ENCODE results near the gene PCCA.
"Not testable (repeated sequence)": the region's sequence is repeated elsewhere in the genome, so short reads cannot be mapped to it uniquely, and the experiment has no call there.

Gene PCCA

DNA sequence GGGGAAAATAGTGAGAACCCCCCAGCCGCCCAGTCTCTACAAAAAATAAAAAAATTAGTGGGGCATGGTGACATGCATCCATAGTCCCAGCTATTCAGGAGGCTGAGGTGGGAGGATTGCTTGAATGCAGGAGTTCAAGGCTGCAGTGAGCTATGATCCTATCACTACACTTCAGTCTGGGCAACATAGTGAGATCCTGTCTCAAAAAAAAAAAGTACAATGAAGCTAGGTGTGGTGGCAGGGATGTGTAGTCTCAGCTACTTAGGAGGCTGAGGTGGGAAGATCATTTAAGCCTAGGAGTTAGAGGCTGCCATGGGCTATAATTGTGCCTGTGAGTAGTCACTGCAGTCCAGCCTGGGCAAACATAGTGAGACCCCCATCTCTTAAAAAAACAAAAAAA lies 8.9 kb downstream of the PCCA start:
- Histone ChIP-seq H3K4me1 (ENCODE audit: control insufficient read depth, insufficient read depth, low read length, poor library complexity, severe bottlenecking) (peaks cover 4% of the 10 kb centered on the region), H3K27ac (ENCODE audit: low read depth, low read length, severe bottlenecking) (no peak overlapping the region), H3K4me3 (ENCODE audit: extremely low read depth, insufficient read depth, low read length, poor library complexity, severe bottlenecking) (no peak overlapping the region), H3K36me3 (ENCODE audit: control insufficient read depth, insufficient read depth, low read length) (peaks cover 10% of the 10 kb centered on the region), H3K9me3 (ENCODE audit: control insufficient read depth, low read length) (no peaks in the 10 kb centered on the region)
- WGBS, 2 experiments (ENCODE audit: insufficient coverage in 2 of 2) = 80% methylated on average over 1 of the region's 1 CpG; no CpG with 5 or more reads in 1 of the 2 experiments

DNA sequence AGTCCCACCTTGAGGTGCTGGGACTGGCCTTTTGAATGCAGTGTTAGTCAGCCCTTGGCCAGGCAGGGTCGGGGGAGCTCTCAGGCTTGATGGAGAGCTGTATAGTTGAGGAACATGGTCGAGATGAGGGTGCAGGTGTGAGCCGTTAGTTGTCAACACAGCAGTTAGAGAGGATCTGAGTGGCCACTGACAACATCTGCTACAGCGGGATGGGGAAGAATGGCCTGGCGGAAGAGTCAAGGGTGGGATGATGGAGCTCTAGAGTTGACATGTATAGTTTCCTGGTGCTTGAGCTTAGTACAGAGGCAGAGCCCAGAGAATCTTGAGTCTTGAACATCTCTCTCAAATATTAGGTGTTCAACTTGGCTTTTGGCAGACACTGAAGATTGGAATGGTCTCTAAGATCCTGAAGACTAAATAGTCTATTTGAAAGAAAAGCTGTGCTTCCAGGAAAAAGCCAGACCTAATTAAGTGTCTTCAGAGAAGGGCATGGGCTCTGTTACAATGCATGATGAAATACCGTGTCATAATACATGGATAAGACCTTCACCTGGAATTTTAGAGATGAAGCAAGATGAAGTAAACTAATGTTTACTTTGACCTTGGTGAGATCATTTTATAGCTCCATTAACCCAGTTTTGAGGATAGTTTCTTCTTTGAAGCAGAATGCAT lies 9.7 kb downstream of the PCCA start:
- Histone ChIP-seq H3K27ac (ENCODE audit: low read depth, low read length, severe bottlenecking) (no peak overlapping the region), H3K9me3 (ENCODE audit: control insufficient read depth, low read length) (no peaks in the 10 kb centered on the region), H3K36me3 (ENCODE audit: control insufficient read depth, insufficient read depth, low read length) (peaks cover 10% of the 10 kb centered on the region), H3K4me1 (ENCODE audit: control insufficient read depth, insufficient read depth, low read length, poor library complexity, severe bottlenecking) (peaks cover 4% of the 10 kb centered on the region), H3K4me3 (ENCODE audit: extremely low read depth, insufficient read depth, low read length, poor library complexity, severe bottlenecking) (no peak overlapping the region)
- WGBS, 2 experiments (ENCODE audit: insufficient coverage in 2 of 2) = 93 to 100% methylated on average over 6 of the region's 6 CpGs

DNA sequence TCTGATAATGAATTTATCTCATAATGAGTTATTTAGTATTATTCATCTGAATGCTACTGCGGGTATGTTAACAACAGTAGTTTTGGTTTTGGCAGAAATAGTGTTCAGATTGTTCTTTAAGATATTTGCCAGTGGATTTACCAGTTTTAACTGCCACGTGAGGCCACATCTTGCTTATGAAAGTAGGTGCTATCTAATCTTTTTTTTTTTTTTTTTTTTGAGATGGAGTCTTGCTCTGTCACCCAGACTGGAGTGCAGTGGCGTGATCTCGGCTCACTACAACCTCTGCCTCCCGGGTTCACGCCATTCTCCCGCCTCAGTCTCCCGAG lies 10.2 kb downstream of the PCCA start:
- H3K4me1 ChIP-seq (ENCODE audit: control insufficient read depth, insufficient read depth, low read length, poor library complexity, severe bottlenecking); H3K4me3 ChIP-seq (ENCODE audit: extremely low read depth, insufficient read depth, low read length, poor library complexity, severe bottlenecking); H3K9me3 ChIP-seq (ENCODE audit: control insufficient read depth, low read length); H3K27ac ChIP-seq (ENCODE audit: low read depth, low read length, severe bottlenecking): not testable (repeated sequence)
- 94 to 97% methylated on average over 7 to 8 of the region's 8 CpGs for WGBS, 2 experiments (ENCODE audit: insufficient coverage in 2 of 2)
- peaks cover 13% of the 10 kb centered on the region for H3K36me3 ChIP-seq (ENCODE audit: control insufficient read depth, insufficient read depth, low read length)

DNA sequence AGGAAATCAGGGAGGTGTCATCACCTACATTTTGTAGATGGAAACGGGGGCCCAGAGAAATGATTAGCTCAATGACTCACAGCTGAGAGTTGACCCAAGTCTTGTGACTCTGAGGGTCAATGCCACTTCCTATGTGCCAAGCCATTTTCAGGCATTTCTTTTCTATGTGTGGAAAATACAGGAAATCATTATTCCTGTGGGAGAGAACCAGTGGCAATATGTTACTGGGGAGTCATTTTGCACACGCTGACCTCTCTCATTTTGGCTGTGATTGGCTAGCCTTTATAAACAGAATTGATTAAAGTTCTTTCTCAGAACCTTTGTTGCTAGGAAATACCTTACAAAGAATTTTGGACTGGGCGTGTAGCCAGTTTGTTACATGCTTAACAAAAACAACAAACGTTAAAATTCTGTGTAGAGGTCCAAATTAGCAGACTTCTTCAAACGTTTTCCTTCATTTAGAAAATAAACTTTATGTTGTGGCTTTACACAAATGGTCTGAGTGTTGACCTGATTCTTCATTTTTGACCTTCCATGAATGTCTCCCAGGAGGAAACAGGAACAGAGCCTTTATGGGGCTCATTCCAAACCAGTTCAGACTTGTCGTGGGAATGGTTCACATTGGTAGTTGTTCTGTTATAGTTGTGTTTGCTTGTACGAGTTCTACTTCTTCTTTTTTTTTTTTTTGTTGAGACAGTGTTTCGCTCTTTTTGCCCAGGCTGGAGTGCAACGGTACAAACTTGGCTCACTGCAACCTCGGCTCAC lies 11.4 kb downstream of the PCCA start:
- H3K9me3 ChIP-seq (ENCODE audit: control insufficient read depth, low read length) = no peaks in the 10 kb centered on the region
- WGBS, 2 experiments (ENCODE audit: insufficient coverage in 2 of 2) = 89 to 94% methylated on average over 5 of the region's 10 CpGs
- H3K27ac ChIP-seq (ENCODE audit: low read depth, low read length, severe bottlenecking) = peak overlapping the region; percentile 17
- no peak overlapping the region for H3K4me3 ChIP-seq (ENCODE audit: extremely low read depth, insufficient read depth, low read length, poor library complexity, severe bottlenecking)
- H3K36me3 ChIP-seq (ENCODE audit: control insufficient read depth, insufficient read depth, low read length) = peaks cover 14% of the 10 kb centered on the region
- H3K4me1 ChIP-seq (ENCODE audit: control insufficient read depth, insufficient read depth, low read length, poor library complexity, severe bottlenecking) = peaks cover 4% of the 10 kb centered on the region

DNA sequence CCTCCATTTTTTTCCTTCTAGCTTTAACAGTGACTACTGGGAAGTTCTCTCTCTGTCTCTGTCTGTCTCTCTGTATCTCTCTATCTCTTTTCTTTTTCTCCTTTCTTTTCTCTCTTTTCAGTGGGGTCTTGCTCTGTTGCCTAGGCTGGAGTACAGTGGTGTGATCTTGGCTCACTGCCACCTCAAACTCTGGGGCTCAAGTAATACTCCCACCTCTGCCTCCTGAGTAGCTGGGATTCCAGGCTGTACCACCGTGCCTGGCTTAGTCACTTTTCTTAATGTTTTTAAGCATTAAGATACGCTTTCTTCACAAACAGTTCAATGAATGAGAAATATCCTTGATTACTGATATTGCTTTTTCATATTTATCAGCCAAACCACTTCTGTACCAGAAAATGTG lies 13.1 kb downstream of the PCCA start:
- peaks cover 4% of the 10 kb centered on the region for H3K4me1 ChIP-seq (ENCODE audit: control insufficient read depth, insufficient read depth, low read length, poor library complexity, severe bottlenecking)
- no peak overlapping the region for H3K4me3 ChIP-seq (ENCODE audit: extremely low read depth, insufficient read depth, low read length, poor library complexity, severe bottlenecking)
- no peak overlapping the region for H3K27ac ChIP-seq (ENCODE audit: low read depth, low read length, severe bottlenecking)
- H3K36me3 ChIP-seq (ENCODE audit: control insufficient read depth, insufficient read depth, low read length) = peaks cover 15% of the 10 kb centered on the region
- H3K9me3 ChIP-seq (ENCODE audit: control insufficient read depth, low read length) = no peaks in the 10 kb centered on the region
- WGBS, 2 experiments (ENCODE audit: insufficient coverage in 2 of 2) = 100% methylated on average over 1 of the region's 2 CpGs; no CpG with 5 or more reads in 1 of the 2 experiments

DNA sequence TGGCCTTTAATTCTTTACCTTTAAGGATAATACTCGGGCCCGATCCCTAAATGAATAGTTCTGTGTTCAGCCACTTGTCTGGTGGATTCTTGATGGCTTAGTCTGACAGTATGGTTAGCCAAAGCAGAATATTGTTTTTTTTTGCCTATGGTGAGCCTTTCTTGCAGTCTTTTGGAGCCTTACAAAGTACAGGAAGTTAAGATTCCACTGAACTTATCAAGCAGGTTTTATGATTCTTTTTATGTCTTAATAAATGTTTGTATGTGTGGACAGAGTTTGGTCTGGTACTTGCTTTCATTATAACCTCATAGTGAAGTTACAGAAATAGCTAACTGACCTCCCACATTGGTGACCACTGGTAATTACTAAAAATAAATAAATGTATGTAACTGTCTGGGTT lies 17.1 kb downstream of the PCCA start:
- 94 to 100% methylated on average over 2 of the region's 2 CpGs for WGBS, 2 experiments (ENCODE audit: insufficient coverage in 2 of 2)
- H3K4me3 ChIP-seq (ENCODE audit: extremely low read depth, insufficient read depth, low read length, poor library complexity, severe bottlenecking) = no peak overlapping the region
- no peaks in the 10 kb centered on the region for H3K9me3 ChIP-seq (ENCODE audit: control insufficient read depth, low read length)
- H3K4me1 ChIP-seq (ENCODE audit: control insufficient read depth, insufficient read depth, low read length, poor library complexity, severe bottlenecking) = no peaks in the 10 kb centered on the region
- H3K36me3 ChIP-seq (ENCODE audit: control insufficient read depth, insufficient read depth, low read length) = peaks cover 15% of the 10 kb centered on the region
- H3K27ac ChIP-seq (ENCODE audit: low read depth, low read length, severe bottlenecking) = no peak overlapping the region

DNA sequence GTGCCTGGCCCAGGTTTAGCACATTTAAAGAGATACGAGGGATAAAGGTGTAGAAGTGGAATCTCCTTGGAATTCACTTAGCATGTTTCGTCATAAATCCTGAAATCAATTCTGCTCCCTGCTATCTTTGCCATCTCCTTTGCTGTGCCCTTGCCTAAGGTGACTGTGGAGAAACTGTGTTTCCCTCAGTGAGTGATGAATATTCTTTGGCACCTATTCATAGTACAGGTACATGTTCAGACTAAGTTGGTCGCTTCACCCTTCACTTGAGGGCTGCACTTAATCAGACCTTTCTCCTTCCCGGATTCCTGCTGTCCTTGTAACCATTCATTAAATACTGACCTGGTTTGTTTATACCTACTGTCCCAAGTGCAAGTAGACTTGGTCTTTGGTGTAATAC lies 17.8 kb downstream of the PCCA start:
- Histone ChIP-seq H3K9me3 (ENCODE audit: control insufficient read depth, low read length) (no peaks in the 10 kb centered on the region), H3K4me3 (ENCODE audit: extremely low read depth, insufficient read depth, low read length, poor library complexity, severe bottlenecking) (no peak overlapping the region), H3K4me1 (ENCODE audit: control insufficient read depth, insufficient read depth, low read length, poor library complexity, severe bottlenecking) (no peaks in the 10 kb centered on the region), H3K27ac (ENCODE audit: low read depth, low read length, severe bottlenecking) (no peak overlapping the region), H3K36me3 (ENCODE audit: control insufficient read depth, insufficient read depth, low read length) (peaks cover 15% of the 10 kb centered on the region)
- 92 to 100% methylated on average over 1 to 4 of the region's 4 CpGs for WGBS, 2 experiments (ENCODE audit: insufficient coverage in 2 of 2)

DNA sequence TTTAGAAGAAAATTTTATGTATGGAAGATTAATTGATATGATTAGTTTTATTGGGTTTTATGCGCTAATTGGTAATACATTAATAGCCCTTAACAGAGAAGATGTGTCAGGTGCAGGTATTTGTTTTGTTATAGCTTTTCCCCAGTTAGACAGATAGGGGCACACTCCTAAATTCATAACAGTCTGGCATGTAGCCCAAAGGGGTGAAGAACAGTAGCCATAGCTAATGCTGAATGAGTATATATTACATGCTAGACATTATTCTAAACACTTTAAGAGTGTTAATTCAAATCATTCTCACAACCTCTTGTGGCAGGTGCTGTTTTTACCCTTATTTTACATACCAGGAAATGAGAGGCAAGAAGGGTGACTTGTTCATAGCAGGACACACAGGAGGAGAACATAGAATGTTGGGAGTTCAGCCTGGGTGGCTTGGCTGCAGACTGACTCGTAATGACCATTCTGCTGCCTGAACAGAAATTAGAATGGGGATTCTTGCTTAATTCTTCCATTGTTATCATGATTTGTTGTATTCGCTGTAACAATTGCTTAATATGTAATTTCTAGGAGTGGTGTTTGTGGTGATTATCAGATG lies 20.1 kb downstream of the PCCA start:
- Histone ChIP-seq H3K4me3 (ENCODE audit: extremely low read depth, insufficient read depth, low read length, poor library complexity, severe bottlenecking) (no peak overlapping the region), H3K4me1 (ENCODE audit: control insufficient read depth, insufficient read depth, low read length, poor library complexity, severe bottlenecking) (no peaks in the 10 kb centered on the region), H3K36me3 (ENCODE audit: control insufficient read depth, insufficient read depth, low read length) (peaks cover 32% of the 10 kb centered on the region), H3K9me3 (ENCODE audit: control insufficient read depth, low read length) (no peaks in the 10 kb centered on the region), H3K27ac (ENCODE audit: low read depth, low read length, severe bottlenecking) (no peak overlapping the region)
- 83 to 100% methylated on average over 1 of the region's 3 CpGs for WGBS, 2 experiments (ENCODE audit: insufficient coverage in 2 of 2)

DNA sequence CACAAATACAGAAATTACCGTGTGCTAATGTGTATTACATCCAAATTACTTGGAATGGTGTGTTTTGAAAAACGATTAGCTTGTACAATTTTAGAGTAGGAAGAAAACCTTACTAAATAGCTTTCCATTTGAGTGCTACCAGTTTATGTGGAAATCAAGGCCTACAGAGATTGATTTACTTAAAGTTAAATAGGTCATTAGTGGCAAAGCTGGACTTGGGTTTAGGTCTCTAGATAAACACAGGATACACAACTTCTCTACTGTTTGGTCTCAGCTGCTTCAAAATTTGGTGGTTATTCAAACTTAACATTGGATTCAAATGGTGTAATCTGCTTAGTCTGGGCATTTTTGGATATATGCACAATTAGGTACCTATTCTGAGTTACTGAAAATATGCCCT lies 21.4 kb downstream of the PCCA start:
- peaks cover 26% of the 10 kb centered on the region for H3K36me3 ChIP-seq (ENCODE audit: control insufficient read depth, insufficient read depth, low read length)
- H3K4me1 ChIP-seq (ENCODE audit: control insufficient read depth, insufficient read depth, low read length, poor library complexity, severe bottlenecking) = no peaks in the 10 kb centered on the region
- 89% methylated on average over 1 of the region's 2 CpGs; no CpG with 5 or more reads in 1 of the 2 experiments for WGBS, 2 experiments (ENCODE audit: insufficient coverage in 2 of 2)
- H3K27ac ChIP-seq (ENCODE audit: low read depth, low read length, severe bottlenecking) = no peak overlapping the region
- no peaks in the 10 kb centered on the region for H3K9me3 ChIP-seq (ENCODE audit: control insufficient read depth, low read length)
- no peak overlapping the region for H3K4me3 ChIP-seq (ENCODE audit: extremely low read depth, insufficient read depth, low read length, poor library complexity, severe bottlenecking)

DNA sequence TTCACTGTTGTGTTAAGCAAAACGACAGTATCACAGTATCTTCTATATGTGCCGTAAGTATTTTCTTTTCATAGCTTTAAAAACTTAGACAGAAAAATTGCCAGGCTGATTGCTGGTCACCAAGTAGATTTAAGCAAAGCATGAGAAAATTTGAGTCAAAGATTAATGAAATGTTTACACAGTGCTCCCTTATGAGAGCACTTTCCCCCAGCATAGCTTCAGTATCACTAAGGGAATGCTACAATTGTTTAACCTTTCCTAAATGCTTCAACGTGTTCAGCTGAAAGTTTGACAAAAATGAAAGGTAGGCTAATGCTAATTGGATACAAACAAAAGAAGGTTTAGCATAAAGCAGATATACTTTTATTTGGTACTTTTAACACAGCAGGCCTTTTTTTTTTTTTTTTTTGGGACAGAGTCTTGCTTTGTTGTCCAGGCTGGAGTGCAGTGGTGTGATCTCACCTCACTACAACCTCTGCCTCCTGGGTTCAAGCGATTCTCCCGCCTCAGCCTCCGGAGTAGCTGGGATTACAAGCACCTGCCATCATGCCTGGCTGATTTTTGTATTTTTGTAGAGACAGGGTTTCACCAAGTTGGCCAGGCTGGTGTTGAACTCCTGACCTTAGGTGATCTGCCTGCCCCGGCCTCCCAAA lies 23.4 kb downstream of the PCCA start:
- 89 to 100% methylated on average over 2 to 6 of the region's 7 CpGs for WGBS, 2 experiments (ENCODE audit: insufficient coverage in 2 of 2)
- Histone ChIP-seq H3K4me3 (ENCODE audit: extremely low read depth, insufficient read depth, low read length, poor library complexity, severe bottlenecking) (no peak overlapping the region), H3K36me3 (ENCODE audit: control insufficient read depth, insufficient read depth, low read length) (peaks cover 30% of the 10 kb centered on the region)

More for the DNA sequence above, 23.4 kb downstream of the PCCA start:
- Histone ChIP-seq H3K27ac (ENCODE audit: low read depth, low read length, severe bottlenecking) (no peak overlapping the region), H3K4me1 (ENCODE audit: control insufficient read depth, insufficient read depth, low read length, poor library complexity, severe bottlenecking) (no peaks in the 10 kb centered on the region), H3K9me3 (ENCODE audit: control insufficient read depth, low read length) (no peaks in the 10 kb centered on the region)

Data from mesodermal cell (in vitro differentiated cells).